ENCODE measurements around the gene TMEM175. TPM values are rescaled to one million over a fixed set of nuclear protein-coding genes. Genes with fewer than 3 reads are reported as not detected.

TMEM175 gene
- polyA plus RNA-seq, 1 donor (not counting 4 experiments of a cell fraction or from before 2014, with no cell fraction given), result 23.2 TPM

GRCh38 chr4:1004071-1004418 lies 71.8 kb downstream of the TMEM175 start:
- Histone ChIP-seq H3K4me3 (ENCODE audit: control insufficient read depth in 2 of 3, extremely low read depth in 1 of 3, insufficient read depth in 2 of 3, low read depth in 1 of 3, low read length in 3 of 3) (no peak overlapping the region), H3K27me3 (ENCODE audit: control insufficient read depth, extremely low read depth, insufficient read depth, low read length) (peaks cover 85% of the 10 kb centered on the region), H3K4me1 (ENCODE audit: control insufficient read depth, extremely low read depth, insufficient read depth, low read length) (peaks cover 3% of the 10 kb centered on the region), H3K9me1 (ENCODE audit: control insufficient read depth, extremely low read depth, insufficient read depth, low read length) (no peaks in the 10 kb centered on the region), H3K9me3 (ENCODE audit: control insufficient read depth, low read depth, low read length) (no peaks in the 10 kb centered on the region), H4K20me1 (ENCODE audit: control insufficient read depth, extremely low read depth, insufficient read depth, low read length) (no peaks in the 10 kb centered on the region), H3K9ac (ENCODE audit: control insufficient read depth, extremely low read depth, insufficient read depth, low read length) (no peak overlapping the region), H3K79me2 (ENCODE audit: control insufficient read depth, insufficient read depth, low read length) (no peaks in the 10 kb centered on the region), H3K4me2 (ENCODE audit: control insufficient read depth, extremely low read depth, insufficient read depth, low read depth, low read length) (no peak overlapping the region), H3K36me3 (ENCODE audit: control insufficient read depth in 2 of 2, extremely low read depth in 1 of 2, insufficient read depth in 2 of 2, low read length in 2 of 2) (no peaks in the 10 kb centered on the region), H3K27ac (ENCODE audit: control insufficient read depth, insufficient read depth, low read length) (no peak overlapping the region), H2AFZ (ENCODE audit: control insufficient read depth, low read length) (no peak overlapping the region)
- no peak for TF ChIP-seq EZH2 (IDR thresholded peaks at IDR 0.05; ENCODE audit: low read length)
- no peak for TF ChIP-seq CTCF (optimal IDR thresholded peaks at IDR 0.05 in 1 of 3, IDR thresholded peaks at IDR 0.05 in 1 of 3, conservative IDR thresholded peaks at IDR 0.05 in 1 of 3; ENCODE audit: extremely low read depth in 1 of 3, insufficient read depth in 2 of 3, low read length in 3 of 3)
- DNase-seq (ENCODE audit: low read depth, low spot score) (no peak), FAIRE-seq (no peak)
- dilution Hi-C loops (cut with MboI; ENCODE audit: extremely low pct_ligation_motif_present, low sequenced_read_pairs), result no loop called here

GRCh38 chr4:1004557-1005485 lies 72.6 kb downstream of the TMEM175 start:
- Histone ChIP-seq H4K20me1 (ENCODE audit: control insufficient read depth, extremely low read depth, insufficient read depth, low read length) (no peaks in the 10 kb centered on the region), H3K27ac (ENCODE audit: control insufficient read depth, insufficient read depth, low read length) (no peak overlapping the region), H2AFZ (ENCODE audit: control insufficient read depth, low read length) (no peak overlapping the region), H3K79me2 (ENCODE audit: control insufficient read depth, insufficient read depth, low read length) (no peaks in the 10 kb centered on the region), H3K4me2 (ENCODE audit: control insufficient read depth, extremely low read depth, insufficient read depth, low read depth, low read length) (no peak overlapping the region), H3K9me3 (ENCODE audit: control insufficient read depth, low read depth, low read length) (no peaks in the 10 kb centered on the region), H3K9me1 (ENCODE audit: control insufficient read depth, extremely low read depth, insufficient read depth, low read length) (no peaks in the 10 kb centered on the region), H3K36me3 (ENCODE audit: control insufficient read depth in 2 of 2, extremely low read depth in 1 of 2, insufficient read depth in 2 of 2, low read length in 2 of 2) (no peaks in the 10 kb centered on the region), H3K4me1 (ENCODE audit: control insufficient read depth, extremely low read depth, insufficient read depth, low read length) (peaks cover 5% of the 10 kb centered on the region), H3K27me3 (ENCODE audit: control insufficient read depth, extremely low read depth, insufficient read depth, low read length) (peaks cover 80% of the 10 kb centered on the region), H3K9ac (ENCODE audit: control insufficient read depth, extremely low read depth, insufficient read depth, low read length) (no peak overlapping the region), H3K4me3 (ENCODE audit: control insufficient read depth in 2 of 3, extremely low read depth in 1 of 3, insufficient read depth in 2 of 3, low read depth in 1 of 3, low read length in 3 of 3) (no peak overlapping the region)
- no peak for FAIRE-seq
- DNase-seq (ENCODE audit: low read depth, low spot score), result no peak
- dilution Hi-C loops (cut with MboI; ENCODE audit: extremely low pct_ligation_motif_present, low sequenced_read_pairs), result no loop called here
- no peak for TF ChIP-seq CTCF (optimal IDR thresholded peaks at IDR 0.05 in 1 of 3, IDR thresholded peaks at IDR 0.05 in 1 of 3, conservative IDR thresholded peaks at IDR 0.05 in 1 of 3; ENCODE audit: extremely low read depth in 1 of 3, insufficient read depth in 2 of 3, low read length in 3 of 3)
- TF ChIP-seq EZH2 (IDR thresholded peaks at IDR 0.05; ENCODE audit: low read length), result no peak
